NOMO-1 (cell line): Measurements from ENCODE around the gene STEAP1.
"Not testable (repeated sequence)": the region's sequence is repeated elsewhere in the genome, so short reads cannot be mapped to it uniquely, and the experiment has no call there.

ENCODE experiments used
- DNase-seq, 2 experiments: peaks; one replicate each; lab custom pipeline; 2025; ENCODE audit not compliant: unreplicated experiment in 2 of 2; lab: John Stamatoyannopoulos, UW

Gene STEAP1

GRCh38 chr7:90153943-90154771 is at the start of gene STEAP1:
TSS of gene STEAP1 (plus strand) at chr7:90154469. CDS start at chr7:90159789, 5,320 bp downstream.
- DNase-seq = peak; percentile 94

GRCh38 chr7:90114972-90115371 is 39.3 kb upstream of the STEAP1 start:
- peak in 1 of 2 experiments; percentile 13 for DNase-seq

GRCh38 chr7:90118551-90119177 is 35.6 kb upstream of the STEAP1 start:
- not testable (repeated sequence) for DNase-seq

- DNase-seq = no peak
Measured at GRCh38 chr7:90119178-90119971, 34.9 kb upstream of the STEAP1 start.

GRCh38 chr7:90120205-90120604 is 34.1 kb upstream of the STEAP1 start:
- not testable (repeated sequence) for DNase-seq

GRCh38 chr7:90131746-90132145 is 22.5 kb upstream of the STEAP1 start:
- DNase-seq = not testable (repeated sequence)

- not testable (repeated sequence) for DNase-seq
Measured at GRCh38 chr7:90147079-90147960, 6.9 kb upstream of the STEAP1 start.

- peak in 1 of 2 experiments; percentile 42 for DNase-seq
Measured at GRCh38 chr7:90149428-90149827, 4.8 kb upstream of the STEAP1 start.

GRCh38 chr7:90151884-90152283 is 2.4 kb upstream of the STEAP1 start:
- not testable (repeated sequence) for DNase-seq

GRCh38 chr7:90152642-90153253 is 1.5 kb upstream of the STEAP1 start:
- DNase-seq = peak; percentile 84 to 91

GRCh38 chr7:90155206-90155605 is 937 bp downstream of the STEAP1 start:
- no peak for DNase-seq

GRCh38 chr7:90157331-90157730 is 3.1 kb downstream of the STEAP1 start:
- DNase-seq = not testable (repeated sequence)

- not testable (repeated sequence) for DNase-seq
Measured at GRCh38 chr7:90157761-90158350, 3.6 kb downstream of the STEAP1 start.

GRCh38 chr7:90163534-90163933 is 9.3 kb downstream of the STEAP1 start:
- DNase-seq = no peak

GRCh38 chr7:90165724-90166123 is 11.5 kb downstream of the STEAP1 start:
- no peak for DNase-seq

GRCh38 chr7:90166153-90166552 is 11.9 kb downstream of the STEAP1 start:
- DNase-seq = no peak

- DNase-seq = no peak
Measured at GRCh38 chr7:90167361-90167760, 13.1 kb downstream of the STEAP1 start.

- no peak for DNase-seq
Measured at GRCh38 chr7:90169891-90170290, 15.6 kb downstream of the STEAP1 start.

- no peak for DNase-seq
Measured at GRCh38 chr7:90172121-90172520, 17.9 kb downstream of the STEAP1 start.
